ENCODE data around the gene JCHAIN. TPM values are rescaled to one million over a fixed set of nuclear protein-coding genes. Genes with fewer than 3 reads are reported as not detected.

JCHAIN gene
- total and polyA plus RNA-seq, 2 of the 8 experiments (the other 6 are each of a cell fraction or from before 2014, with no cell fraction given): not detected

DNA sequence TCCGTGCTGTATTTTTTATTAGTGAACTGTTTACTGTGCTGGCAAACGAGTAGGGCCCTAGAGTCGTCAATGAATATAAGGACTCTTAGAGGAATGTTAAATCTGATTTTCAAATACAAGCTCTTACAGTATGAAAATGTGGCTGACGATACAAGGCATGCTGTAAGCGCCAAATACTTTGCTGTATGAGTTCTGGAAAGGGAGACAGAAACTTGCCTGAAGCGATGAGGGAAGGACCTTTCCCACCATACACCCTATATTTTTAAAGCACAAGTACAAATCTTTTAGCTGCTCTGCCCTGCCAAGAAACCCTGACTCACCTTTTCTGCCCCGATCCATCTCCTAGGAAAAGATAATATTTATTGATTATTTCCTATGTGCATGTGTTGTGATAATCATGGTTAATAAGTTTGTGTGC lies 39.7 kb upstream of the JCHAIN start (continued):
- TF ChIP-seq ATF2 (IDR thresholded peaks at IDR 0.05; ENCODE audit: low read length) (no peak), FOSL1 (IDR thresholded peaks at IDR 0.05; ENCODE audit: insufficient read depth, low read depth, low read length) (no peak), CTCF (IDR thresholded peaks at IDR 0.05; ENCODE audit: control extremely low read depth in 1 of 3, insufficient read depth in 1 of 3, low read depth in 1 of 3, low read length in 3 of 3) (no peak), EGR1 (IDR thresholded peaks at IDR 0.05; ENCODE audit: borderline replicate concordance, low read depth, low read length) (no peak), CHD1 (IDR thresholded peaks at IDR 0.05; ENCODE audit: low read depth, low read length) (no peak)

All from H1 (cell line).